Fibroblast of villous mesenchyme (primary cell): ENCODE data around the gene HCST. TPM values are rescaled to one million over a fixed set of nuclear protein-coding genes. Genes with fewer than 3 reads are reported as not detected.
A peak's percentile ranks its signal among the peaks of the same experiment; 100 is the strongest.

Experiments
- DNase-seq: peaks from one replicate; pipeline ENCODE4 v3.0.0-alpha.2; 2010; ENCODE audit warnings: low read depth
- H3K4me3 ChIP-seq: 2 replicates; pipeline ENCODE4 v1.5.1; 2011; ENCODE audit warnings: low read depth, mild to moderate bottlenecking, low read length
- total RNA-seq: library from RNA; depleted of rRNA; stranded (reverse); fragments of >200 nt; gene quantifications from 2 replicates; pipeline ENCODE4 v1.2.3, GENCODE V29; 2012
- TF ChIP-seq, protein P1 (sequence below): IDR thresholded peaks from 2 replicates; pipeline ENCODE4 v1.5.1; 2012; ENCODE audit warnings: low read depth, mild to moderate bottlenecking, low read length; ENCODE audit not compliant: insufficient read depth

Gene HCST
- total RNA-seq, 1 donor = 0.43 TPM

DNA sequence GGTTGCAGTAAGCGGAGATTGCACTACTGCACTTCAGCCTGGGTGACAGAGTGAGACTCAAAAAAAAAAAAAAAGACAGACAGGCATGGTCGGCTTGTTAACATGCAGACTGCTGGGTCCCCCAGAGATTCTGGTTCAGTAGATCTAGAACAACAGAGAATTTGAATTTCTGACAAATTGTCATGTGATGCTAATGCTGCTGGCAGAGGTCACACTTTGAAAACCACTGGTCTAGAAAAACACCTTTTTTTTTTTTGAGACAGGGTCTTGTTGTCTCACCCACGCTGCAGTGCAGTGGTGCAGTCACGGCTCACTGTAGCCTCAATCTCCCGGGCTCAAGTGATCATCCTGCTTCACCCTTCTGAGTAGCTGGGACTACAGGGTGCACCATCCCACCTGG is 26.2 kb downstream of the HCST start:
- H3K4me3 ChIP-seq = no peak overlapping the region
- TF ChIP-seq, protein P1, sequence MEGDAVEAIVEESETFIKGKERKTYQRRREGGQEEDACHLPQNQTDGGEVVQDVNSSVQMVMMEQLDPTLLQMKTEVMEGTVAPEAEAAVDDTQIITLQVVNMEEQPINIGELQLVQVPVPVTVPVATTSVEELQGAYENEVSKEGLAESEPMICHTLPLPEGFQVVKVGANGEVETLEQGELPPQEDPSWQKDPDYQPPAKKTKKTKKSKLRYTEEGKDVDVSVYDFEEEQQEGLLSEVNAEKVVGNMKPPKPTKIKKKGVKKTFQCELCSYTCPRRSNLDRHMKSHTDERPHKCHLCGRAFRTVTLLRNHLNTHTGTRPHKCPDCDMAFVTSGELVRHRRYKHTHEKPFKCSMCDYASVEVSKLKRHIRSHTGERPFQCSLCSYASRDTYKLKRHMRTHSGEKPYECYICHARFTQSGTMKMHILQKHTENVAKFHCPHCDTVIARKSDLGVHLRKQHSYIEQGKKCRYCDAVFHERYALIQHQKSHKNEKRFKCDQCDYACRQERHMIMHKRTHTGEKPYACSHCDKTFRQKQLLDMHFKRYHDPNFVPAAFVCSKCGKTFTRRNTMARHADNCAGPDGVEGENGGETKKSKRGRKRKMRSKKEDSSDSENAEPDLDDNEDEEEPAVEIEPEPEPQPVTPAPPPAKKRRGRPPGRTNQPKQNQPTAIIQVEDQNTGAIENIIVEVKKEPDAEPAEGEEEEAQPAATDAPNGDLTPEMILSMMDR = no peak
- DNase-seq = no peak

GRCh38 chr19:35929876-35930275 is 27.5 kb downstream of the HCST start:
- TF ChIP-seq, protein P1 = no peak
- no peak for DNase-seq
- no peak overlapping the region for H3K4me3 ChIP-seq

- TF ChIP-seq, protein P1 = peak; percentile 91
- peak overlapping the region; percentile 46 for H3K4me3 ChIP-seq
- peak; percentile 100 for DNase-seq
Measured at GRCh38 chr19:35931161-35931873, 29.0 kb downstream of the HCST start.

DNA sequence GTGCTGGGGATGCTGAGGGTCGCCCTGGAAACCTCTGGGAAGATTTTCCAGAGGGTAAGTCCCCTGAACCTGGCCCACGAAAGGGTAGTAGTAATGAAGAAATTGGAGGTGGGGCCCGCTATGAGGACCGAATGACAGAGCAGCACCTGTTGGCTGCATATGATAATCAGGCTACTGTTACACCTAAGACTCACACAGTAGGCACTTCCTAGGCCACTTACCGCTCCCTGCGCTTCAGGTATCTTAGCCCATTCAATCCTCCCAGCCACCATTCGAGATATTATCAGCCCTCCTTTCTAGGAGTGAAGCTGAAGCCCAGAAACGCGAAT is 29.5 kb downstream of the HCST start:
- H3K4me3 ChIP-seq = no peak overlapping the region
- TF ChIP-seq, protein P1 = no peak

GRCh38 chr19:35932291-35932936 is 30.1 kb downstream of the HCST start:
- no peak for DNase-seq
- H3K4me3 ChIP-seq = no peak overlapping the region
- TF ChIP-seq, protein P1 = no peak

More for the DNA sequence above, 29.5 kb downstream of the HCST start:
- DNase-seq = no peak

DNA sequence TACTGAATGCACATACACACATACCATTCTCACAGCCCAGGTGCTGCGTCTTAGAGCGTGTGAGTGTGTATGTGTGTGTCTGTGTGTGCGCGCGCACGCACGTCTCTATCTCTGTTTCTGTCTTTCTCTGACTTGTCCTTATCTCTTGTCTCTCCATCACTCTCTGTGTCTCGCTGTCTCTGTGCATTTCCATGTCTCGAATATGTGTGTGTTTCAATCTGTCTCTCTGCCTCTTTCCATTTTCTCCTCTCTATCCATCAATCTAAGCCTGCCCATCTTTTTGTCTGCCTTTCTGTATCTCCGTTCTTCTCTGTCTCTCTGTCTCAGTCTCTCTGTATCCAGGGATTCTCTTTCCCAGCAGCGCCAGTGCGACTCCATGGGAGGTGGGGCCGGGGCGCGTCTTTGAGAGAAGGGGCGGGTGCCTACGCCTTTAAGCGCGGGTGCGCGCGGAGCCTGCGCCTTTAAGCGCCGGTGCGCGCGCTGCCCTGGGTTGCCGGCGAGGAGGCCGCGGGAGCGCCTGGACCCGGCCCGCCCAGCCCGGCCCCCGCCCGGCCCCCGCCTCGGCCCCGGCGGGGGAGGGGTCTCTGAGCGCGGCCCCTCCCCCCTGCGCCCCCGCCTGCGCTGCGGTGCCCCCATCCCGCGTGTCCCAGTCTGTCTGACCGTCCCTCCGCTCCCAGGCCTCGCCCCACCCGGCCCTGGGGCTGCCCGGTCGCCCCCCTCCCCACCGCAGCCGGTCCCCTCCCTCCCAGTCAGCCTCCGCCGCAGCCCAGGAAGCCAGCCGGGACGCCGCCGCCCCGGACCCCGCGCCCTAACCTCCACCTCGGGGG is 33.8 kb downstream of the HCST start, which contains the start of gene LRFN3:
TSS of gene LRFN3 (plus strand) at position 464 of the 827 bp plus-strand sequence. CDS start 3,052 bp downstream, outside the sequence.
- H3K4me3 ChIP-seq = peak within 1 kb of the TSS; percentile 72
- peak; percentile 73 for DNase-seq
- TF ChIP-seq, protein P1 = no peak
